B cell (primary cell): ENCODE results near the gene CYP2R1. TPM values are rescaled to one million over a fixed set of nuclear protein-coding genes. Genes with fewer than 3 reads are reported as not detected.

Experiments
- ATAC-seq: fragments of 200-7000 bp; cut with Tn5 transposase; one replicate; pipeline ENCODE4 v1.10.0; 2021; ENCODE audit warnings: low read depth, mild to moderate bottlenecking, moderate number of reproducible peaks, moderate library complexity
- CTCF ChIA-PET: fragments of 350-600 bp; sonication (Branson Sonifier 250); formaldehyde crosslinking; loops from one replicate; lab custom pipeline; 2021; ENCODE audit warnings: antibody characterized with exemption, inconsistent platforms; lab: Charles Lee
- POLR2A ChIA-PET: fragments of 350-600 bp; sonication (Branson Sonifier 250); formaldehyde crosslinking; loops from one replicate; lab custom pipeline; 2021; ENCODE audit warnings: antibody characterized with exemption; lab: Charles Lee
- DNase-seq: peaks from one replicate; pipeline ENCODE4 v3.0.0; 2013
- H2AFZ ChIP-seq: 2 replicates; pipeline ENCODE4 v1.6.1; 2012; ENCODE audit warnings: mild to moderate bottlenecking, low read depth, low read length; ENCODE audit not compliant: insufficient read depth, poor library complexity, severe bottlenecking
- H3K27ac ChIP-seq, 2 donors: 1 replicate in 1 of 2; 2 replicates in 1 of 2; pipeline ENCODE4 v1.5.1; 2012 to 2013; ENCODE audit warnings: low read length in 2 of 2, mild to moderate bottlenecking in 2 of 2, moderate library complexity in 1 of 2
- H3K27me3 ChIP-seq, 4 experiments: fragments of 200-600 bp in 1 of 4; sonication (generic) in 1 of 4; replicated peaks in 1 of 4; 1 replicate in 2 of 4; 2 replicates in 2 of 4; pipeline versions ENCODE4 v1.6.1 to v1.7.0; 2013 to 2016; ENCODE audit warnings: low read length in 3 of 4, mild to moderate bottlenecking in 2 of 4, mixed read lengths in 1 of 4, moderate library complexity in 1 of 4; ENCODE audit not compliant: insufficient read depth in 4 of 4, control insufficient read depth in 3 of 4; ENCODE audit errors: control extremely low read depth in 1 of 4
- H3K36me3 ChIP-seq, 2 experiments: replicated peaks in 1 of 2; 1 replicate in 1 of 2; 2 replicates in 1 of 2; pipeline versions ENCODE4 v1.6.1 to v1.7.1; 2013; ENCODE audit warnings: low read length in 1 of 2; ENCODE audit not compliant: insufficient read depth in 2 of 2, control insufficient read depth in 1 of 2; ENCODE audit errors: control extremely low read depth in 1 of 2, extremely low read depth in 1 of 2
- H3K4me1 ChIP-seq, 2 donors: fragments of 200-600 bp in 1 of 2; sonication (generic) in 1 of 2; 1 replicate in 1 of 2; 2 replicates in 1 of 2; pipeline versions ENCODE4 v1.5.1 to v1.6.1; 2013 to 2017; ENCODE audit warnings: low read length in 2 of 2; ENCODE audit not compliant: control insufficient read depth in 2 of 2, insufficient read depth in 2 of 2
- H3K4me2 ChIP-seq: replicated peaks from 2 replicates; pipeline ENCODE3; 2012; ENCODE audit warnings: mild to moderate bottlenecking, low read depth, low read length; ENCODE audit not compliant: poor library complexity, severe bottlenecking
- H3K4me3 ChIP-seq, 5 experiments: fragments of 200-600 bp in 1 of 5; sonication (generic) in 1 of 5; 1 replicate in 3 of 5; 2 replicates in 2 of 5; pipeline versions ENCODE4 v1.5.1 to v1.7.0; 2011 to 2016; ENCODE audit warnings: low read length in 4 of 5, mild to moderate bottlenecking in 4 of 5, low read depth in 2 of 5, control low read depth in 1 of 5, moderate library complexity in 1 of 5; ENCODE audit not compliant: insufficient read depth in 1 of 5; ENCODE audit errors: control extremely low read depth in 1 of 5, extremely low read depth in 1 of 5
- H3K79me2 ChIP-seq: fragments of 200-600 bp; sonication (generic); one replicate; pipeline ENCODE4 v1.6.0; 2016; ENCODE audit warnings: low read length; ENCODE audit not compliant: control insufficient read depth, insufficient read depth
- H3K9ac ChIP-seq: fragments of 200-600 bp; sonication (generic); 2 replicates; pipeline ENCODE4 v1.6.1; 2017; ENCODE audit warnings: mild to moderate bottlenecking, low read length, moderate library complexity
- H3K9me3 ChIP-seq, 3 donors: one replicate each; pipeline versions ENCODE4 v1.6.1 to v1.7.1; 2013; ENCODE audit warnings: low read length in 2 of 3; ENCODE audit not compliant: control insufficient read depth in 2 of 3, insufficient read depth in 1 of 3; ENCODE audit errors: control extremely low read depth in 1 of 3
- H4K20me1 ChIP-seq: 2 replicates; pipeline ENCODE4 v1.6.0; 2012; ENCODE audit warnings: mild to moderate bottlenecking, low read length; ENCODE audit not compliant: insufficient read depth, control insufficient read depth, poor library complexity, severe bottlenecking
- H3K27ac Mint-ChIP-seq: one replicate; pipeline ENCODE4 v1.8.0; 2021; ENCODE audit warnings: mixed read lengths
- H3K27me3 Mint-ChIP-seq: one replicate; pipeline ENCODE4 v1.8.0; 2021; ENCODE audit warnings: mixed read lengths
- H3K4me1 Mint-ChIP-seq: one replicate; pipeline ENCODE4 v1.8.0; 2021; ENCODE audit warnings: mixed read lengths
- H3K4me3 Mint-ChIP-seq: one replicate; pipeline ENCODE4 v1.8.0; 2021; ENCODE audit warnings: mixed read lengths
- H3K9me3 Mint-ChIP-seq: one replicate; pipeline ENCODE4 v1.8.0; 2022; ENCODE audit warnings: mixed read lengths; ENCODE audit not compliant: insufficient read depth
- EZH2 ChIP-seq: IDR thresholded peaks from 2 replicates; pipeline ENCODE4 v1.6.1; 2012; ENCODE audit warnings: borderline replicate concordance, low read depth, mild to moderate bottlenecking, moderate library complexity, low read length; ENCODE audit not compliant: insufficient read depth, poor library complexity, severe bottlenecking
- WGBS: methylation state at CpG from one replicate; pipeline ENCODE4 v1.1.5; 2013; ENCODE audit warnings: missing lambda C conversion rate; ENCODE audit not compliant: insufficient coverage; 5-methylcytosine and 5-hydroxymethylcytosine counted together
- intact Hi-C: fragments of 100-400 bp; cut with micrococcal nuclease; formaldehyde crosslinking; loops from one replicate; pipeline ENCODE4 v1.10.0; 2022
- polyA plus RNA-seq: library from polyadenylated mRNA; depleted of rRNA; stranded (reverse); fragments of >200 nt; gene quantifications from 2 replicates; pipeline ENCODE4 v1.2.3, GENCODE V29; 2012
- total RNA-seq, 2 donors: library from RNA; stranded (reverse); fragments of 120-200 nt in 1 of 2; gene quantifications; 1 replicate in 1 of 2; 2 replicates in 1 of 2; pipeline versions ENCODE4 v1.2.3 to v1.2.4, GENCODE V29; 2013 to 2022
- TF ChIP-seq, protein P1 (sequence below): fragments of 200-600 bp; IDR thresholded peaks from one replicate; pipeline ENCODE4 v1.8.0; 2022; ENCODE audit warnings: antibody characterized with exemption, mild to moderate bottlenecking

Gene CYP2R1
- total and polyA plus RNA-seq, 2 donors (not counting 1 experiment from before 2014, with no cell fraction given): 11.6 to 42.4 TPM

DNA sequence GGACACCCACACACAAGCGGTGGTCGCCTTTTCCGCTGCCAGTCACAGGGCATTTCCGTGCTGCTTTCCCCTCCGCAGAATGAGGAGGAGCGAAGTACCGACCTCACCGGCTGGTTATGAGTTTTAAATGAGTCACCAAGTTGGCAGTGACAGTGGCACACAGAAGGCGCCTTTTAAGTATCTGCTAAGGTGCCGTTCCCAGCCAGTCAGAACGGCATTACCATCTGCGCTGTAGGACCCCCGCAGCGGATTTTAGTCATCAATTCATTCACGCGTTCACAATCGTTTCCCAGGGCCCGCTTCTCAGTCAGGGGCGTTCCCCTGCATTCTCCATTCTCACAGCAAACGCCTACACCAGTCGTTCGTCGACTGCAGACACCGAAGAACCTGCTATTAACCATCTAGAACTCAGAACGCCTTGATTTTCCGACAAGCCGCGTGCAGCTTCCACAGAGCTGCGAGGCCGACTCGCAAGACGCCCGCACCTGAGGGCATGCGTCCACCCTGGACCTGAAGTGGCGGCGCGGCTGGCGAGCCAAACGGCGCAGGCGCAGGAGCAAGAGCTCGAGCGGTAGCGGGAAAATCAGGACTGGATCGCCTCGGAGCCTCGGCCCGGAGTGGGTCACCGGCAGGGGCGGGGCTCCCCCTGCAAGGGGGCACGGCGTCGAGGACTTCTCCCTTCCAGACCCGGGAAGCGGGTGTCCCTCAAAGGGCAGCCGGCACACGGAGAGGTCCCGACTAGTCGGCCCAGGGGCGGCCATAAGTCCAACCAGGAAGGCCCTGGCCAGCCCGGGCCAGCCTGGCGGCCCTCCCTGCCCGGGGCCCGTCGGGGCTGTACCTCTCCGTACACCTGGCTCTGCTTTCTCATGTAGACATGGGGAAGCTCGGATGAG lies 642 bp downstream of the CYP2R1 start:
- Mint-ChIP-seq H3K27ac (peak overlapping the region; percentile 97), H3K4me3 (peak overlapping the region; percentile 99), H3K4me1 (peaks cover 32% of the 10 kb centered on the region), H3K9me3 (no peaks in the 10 kb centered on the region), H3K27me3 (no peaks in the 10 kb centered on the region)
- Histone ChIP-seq H3K4me2 (peak overlapping the region; percentile 91), H3K27me3 (no peaks in the 10 kb centered on the region), H3K9ac (peak overlapping the region; percentile 81), H3K9me3 (no peaks in the 10 kb centered on the region), H3K4me1 (peaks cover 4 to 5% of the 10 kb centered on the region in 2 donors), H2AFZ (peak overlapping the region; percentile 96), H3K79me2 (peaks cover 8% of the 10 kb centered on the region), H4K20me1 (no peaks in the 10 kb centered on the region), H3K36me3 (no peaks in the 10 kb centered on the region), H3K4me3 (peak overlapping the region; percentile 82 to 91 (median 87)), H3K27ac (peak overlapping the region; percentile 78 to 83)
- peak; percentile 96 for DNase-seq
- TF ChIP-seq, protein P1, sequence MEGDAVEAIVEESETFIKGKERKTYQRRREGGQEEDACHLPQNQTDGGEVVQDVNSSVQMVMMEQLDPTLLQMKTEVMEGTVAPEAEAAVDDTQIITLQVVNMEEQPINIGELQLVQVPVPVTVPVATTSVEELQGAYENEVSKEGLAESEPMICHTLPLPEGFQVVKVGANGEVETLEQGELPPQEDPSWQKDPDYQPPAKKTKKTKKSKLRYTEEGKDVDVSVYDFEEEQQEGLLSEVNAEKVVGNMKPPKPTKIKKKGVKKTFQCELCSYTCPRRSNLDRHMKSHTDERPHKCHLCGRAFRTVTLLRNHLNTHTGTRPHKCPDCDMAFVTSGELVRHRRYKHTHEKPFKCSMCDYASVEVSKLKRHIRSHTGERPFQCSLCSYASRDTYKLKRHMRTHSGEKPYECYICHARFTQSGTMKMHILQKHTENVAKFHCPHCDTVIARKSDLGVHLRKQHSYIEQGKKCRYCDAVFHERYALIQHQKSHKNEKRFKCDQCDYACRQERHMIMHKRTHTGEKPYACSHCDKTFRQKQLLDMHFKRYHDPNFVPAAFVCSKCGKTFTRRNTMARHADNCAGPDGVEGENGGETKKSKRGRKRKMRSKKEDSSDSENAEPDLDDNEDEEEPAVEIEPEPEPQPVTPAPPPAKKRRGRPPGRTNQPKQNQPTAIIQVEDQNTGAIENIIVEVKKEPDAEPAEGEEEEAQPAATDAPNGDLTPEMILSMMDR: no peak
- no peak for TF ChIP-seq EZH2
- ATAC-seq: peak; percentile 69
- under 1% methylated on average over 67 of the region's 67 CpGs for WGBS
- intact Hi-C loops: loop anchor here (1.0 to 5.0 kb wide), 8 partner anchors 14 to 1429 kb away; partner anchors contain the start of genes BTBD10, COPB1, PDE3B and PSMA1
- ChIA-PET POLR2A (interaction anchor here (0.8 to 2.2 kb wide), 11 partner anchors 13 to 1224 kb away, joined by 3 to 29 read pairs (median 4); partner anchors contain the start of genes COPB1 and PSMA1), CTCF (interaction anchor here (0.7 to 7.6 kb wide), 17 partner anchors 9 to 392 kb away, joined by 3 to 155 read pairs (median 4); partner anchors contain the start of genes COPB1, PDE3B and PSMA1)

- no peak overlapping the region for H3K27ac ChIP-seq
- H3K4me3 Mint-ChIP-seq: no peak overlapping the region
- H3K9ac ChIP-seq: no peak overlapping the region
- H3K9me3 Mint-ChIP-seq: no peaks in the 10 kb centered on the region
- no peaks in the 10 kb centered on the region for H3K9me3 ChIP-seq
- H3K4me1 Mint-ChIP-seq: peaks cover 35% of the 10 kb centered on the region
- H2AFZ ChIP-seq: no peak overlapping the region
- H3K27me3 Mint-ChIP-seq: no peaks in the 10 kb centered on the region
- H3K4me2 ChIP-seq: no peak overlapping the region
- POLR2A ChIA-PET: no interaction called here
- H3K27me3 ChIP-seq: no peaks in the 10 kb centered on the region
- WGBS: 100% methylated on average over 1 of the region's 1 CpG
- H4K20me1 ChIP-seq: peaks cover 6% of the 10 kb centered on the region
- peaks cover 9 to 10% of the 10 kb centered on the region in 2 donors for H3K4me1 ChIP-seq
- TF ChIP-seq, protein P1: no peak
- TF ChIP-seq EZH2: no peak
- H3K36me3 ChIP-seq: no peaks in the 10 kb centered on the region
- DNase-seq: no peak
- no peak for ATAC-seq
- no peak overlapping the region for H3K4me3 ChIP-seq
- H3K27ac Mint-ChIP-seq: no peak overlapping the region
- H3K79me2 ChIP-seq: peaks cover 8% of the 10 kb centered on the region
- CTCF ChIA-PET: interaction anchor here (1.4 kb wide), 1 partner anchor 21 kb away, joined by 3 read pairs; no protein-coding TSS in a partner anchor
- intact Hi-C loops: no loop called here
These were observed 5.5 kb downstream of the CYP2R1 start for GRCh38 chr11:14886513-14886912.
